ENCODE data around the gene S100P.

DNA sequence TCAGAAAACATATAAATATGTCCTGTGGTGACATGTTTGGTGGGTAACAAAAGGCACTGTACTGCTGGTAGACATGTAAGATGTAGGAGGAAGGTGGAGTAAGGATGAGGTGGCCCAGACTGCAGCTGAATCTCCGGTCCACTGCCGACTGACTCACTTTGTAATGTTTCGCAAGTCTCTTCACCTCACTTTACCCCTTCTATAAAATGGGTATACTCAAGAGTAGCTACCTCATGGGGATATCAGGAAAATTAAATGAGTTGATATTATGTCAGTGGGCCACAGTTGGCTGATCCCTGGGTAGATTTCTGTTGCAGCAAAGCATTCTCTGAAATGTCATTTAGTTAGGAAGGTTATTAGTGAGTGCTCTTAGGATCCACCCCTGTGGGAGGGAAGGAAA lies 31.1 kb upstream of the S100P start:
- TF ChIP-seq, protein P1, sequence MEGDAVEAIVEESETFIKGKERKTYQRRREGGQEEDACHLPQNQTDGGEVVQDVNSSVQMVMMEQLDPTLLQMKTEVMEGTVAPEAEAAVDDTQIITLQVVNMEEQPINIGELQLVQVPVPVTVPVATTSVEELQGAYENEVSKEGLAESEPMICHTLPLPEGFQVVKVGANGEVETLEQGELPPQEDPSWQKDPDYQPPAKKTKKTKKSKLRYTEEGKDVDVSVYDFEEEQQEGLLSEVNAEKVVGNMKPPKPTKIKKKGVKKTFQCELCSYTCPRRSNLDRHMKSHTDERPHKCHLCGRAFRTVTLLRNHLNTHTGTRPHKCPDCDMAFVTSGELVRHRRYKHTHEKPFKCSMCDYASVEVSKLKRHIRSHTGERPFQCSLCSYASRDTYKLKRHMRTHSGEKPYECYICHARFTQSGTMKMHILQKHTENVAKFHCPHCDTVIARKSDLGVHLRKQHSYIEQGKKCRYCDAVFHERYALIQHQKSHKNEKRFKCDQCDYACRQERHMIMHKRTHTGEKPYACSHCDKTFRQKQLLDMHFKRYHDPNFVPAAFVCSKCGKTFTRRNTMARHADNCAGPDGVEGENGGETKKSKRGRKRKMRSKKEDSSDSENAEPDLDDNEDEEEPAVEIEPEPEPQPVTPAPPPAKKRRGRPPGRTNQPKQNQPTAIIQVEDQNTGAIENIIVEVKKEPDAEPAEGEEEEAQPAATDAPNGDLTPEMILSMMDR (IDR thresholded peaks at IDR 0.05): no peak
- no peak for TF ChIP-seq POLR2A (IDR thresholded peaks at IDR 0.05)

Data from thyroid gland (tissue), 4 donors.